RWPE2 (cell line): ENCODE results near the gene LYSMD1.
"Not testable (repeated sequence)": the region's sequence is repeated elsewhere in the genome, so short reads cannot be mapped to it uniquely, and the experiment has no call there.

Source experiments
- ATAC-seq: fragments of 200-7000 bp; cut with Tn5 transposase; 3 replicates; pipeline ENCODE4 v1.9.1; 2021; ENCODE audit warnings: low read depth
- DNase-seq: peaks from one replicate; pipeline ENCODE4 v3.0.0-alpha.2; 2020; ENCODE audit warnings: low spot score
- H3K27ac ChIP-seq: fragments of 450-650 bp; 2 replicates; pipeline ENCODE4 v1.5.1; 2017; ENCODE audit warnings: mild to moderate bottlenecking; ENCODE audit not compliant: poor library complexity, severe bottlenecking
- H3K27me3 ChIP-seq: fragments of 250-450 bp; sonication (Bioruptor Pico); 2 replicates; pipeline ENCODE4 v1.5.1; 2021; ENCODE audit warnings: mild to moderate bottlenecking, moderate library complexity; ENCODE audit not compliant: insufficient read depth, poor library complexity, severe bottlenecking
- H3K36me3 ChIP-seq: fragments of 250-450 bp; sonication (Bioruptor Pico); 2 replicates; pipeline ENCODE4 v1.5.1; 2020; ENCODE audit warnings: low read depth, mild to moderate bottlenecking, moderate library complexity
- H3K4me1 ChIP-seq: fragments of 250-450 bp; sonication (Bioruptor Pico); 2 replicates; pipeline ENCODE4 v1.5.1; 2021; ENCODE audit warnings: mild to moderate bottlenecking, moderate library complexity; ENCODE audit not compliant: insufficient read depth, poor library complexity, severe bottlenecking
- H3K4me3 ChIP-seq: fragments of 250-450 bp; sonication (Bioruptor Pico); 2 replicates; pipeline ENCODE4 v1.5.1; 2021; ENCODE audit warnings: mild to moderate bottlenecking, moderate library complexity; ENCODE audit not compliant: severe bottlenecking
- H3K9me3 ChIP-seq: fragments of 250-450 bp; sonication (Bioruptor Pico); 2 replicates; pipeline ENCODE4 v1.5.1; 2021; ENCODE audit warnings: mild to moderate bottlenecking, moderate library complexity; ENCODE audit not compliant: severe bottlenecking
- CTCF ChIP-seq: fragments of 450-650 bp; IDR thresholded peaks from one replicate; pipeline ENCODE4 v1.5.1; 2017; ENCODE audit warnings: mild to moderate bottlenecking, moderate library complexity; ENCODE audit not compliant: poor library complexity, severe bottlenecking

The LYSMD1 gene

GRCh38 chr1:151165738-151166504, at the start of gene LYSMD1, which contains the start of gene SCNM1:
Gene LYSMD1, minus strand, starts transcription at chr1:151165902. Its CDS starts 644 bp downstream, at chr1:151165258.
Gene SCNM1, plus strand, starts transcription at chr1:151166144. Its CDS starts 9 bp downstream, at chr1:151166153.
- H3K9me3 ChIP-seq: no peaks in the 10 kb centered on the region
- H3K4me3 ChIP-seq: peak within 1 kb of the TSS; percentile 61
- no peaks in the 10 kb centered on the region for H3K27me3 ChIP-seq
- H3K36me3 ChIP-seq: peaks cover 24% of the 10 kb centered on the region
- peak; percentile 90 for ATAC-seq
- peak; percentile 95 for DNase-seq
- H3K4me1 ChIP-seq: peaks cover 6% of the 10 kb centered on the region
- TF ChIP-seq CTCF: no peak
- H3K27ac ChIP-seq: peak within 1 kb of the TSS; percentile 53

- peaks cover 7% of the 10 kb centered on the region for H3K4me1 ChIP-seq
- H3K27ac ChIP-seq: no peak overlapping the region
- H3K4me3 ChIP-seq: no peak overlapping the region
- no peak for ATAC-seq
- TF ChIP-seq CTCF: no peak
- no peaks in the 10 kb centered on the region for H3K9me3 ChIP-seq
- no peak for DNase-seq
- peaks cover 89% of the 10 kb centered on the region for H3K36me3 ChIP-seq
- H3K27me3 ChIP-seq: no peaks in the 10 kb centered on the region
Observed at GRCh38 chr1:151213560-151213959, 47.9 kb upstream of the LYSMD1 start.

- H3K27me3 ChIP-seq: no peaks in the 10 kb centered on the region
- peak; percentile 25; the same call in 1 of the 3 replicates for ATAC-seq
- peaks cover 7% of the 10 kb centered on the region for H3K4me1 ChIP-seq
- no peak for DNase-seq
- no peak overlapping the region for H3K27ac ChIP-seq
- H3K4me3 ChIP-seq: no peak overlapping the region
- no peak for TF ChIP-seq CTCF
- no peaks in the 10 kb centered on the region for H3K9me3 ChIP-seq
- H3K36me3 ChIP-seq: peaks cover 89% of the 10 kb centered on the region
Observed at GRCh38 chr1:151211972-151212705, 46.4 kb upstream of the LYSMD1 start.

GRCh38 chr1:151210830-151211229, 45.1 kb upstream of the LYSMD1 start:
- no peak overlapping the region for H3K27ac ChIP-seq
- no peak for DNase-seq
- H3K9me3 ChIP-seq: no peaks in the 10 kb centered on the region
- H3K27me3 ChIP-seq: no peaks in the 10 kb centered on the region
- ATAC-seq: no peak; the same call in 2 of the 3 replicates
- H3K4me1 ChIP-seq: peaks cover 7% of the 10 kb centered on the region
- no peak for TF ChIP-seq CTCF
- no peak overlapping the region for H3K4me3 ChIP-seq
- H3K36me3 ChIP-seq: peaks cover 92% of the 10 kb centered on the region

GRCh38 chr1:151205381-151205965, 39.8 kb upstream of the LYSMD1 start:
- not testable (repeated sequence) for ATAC-seq, H3K9me3 ChIP-seq, H3K27ac ChIP-seq, DNase-seq, H3K4me3 ChIP-seq, H3K27me3 ChIP-seq
- H3K4me1 ChIP-seq: peaks cover 19% of the 10 kb centered on the region
- H3K36me3 ChIP-seq: peaks cover 95% of the 10 kb centered on the region
